IMR-90 (cell line): ENCODE measurements around the gene HDHD3.

Experiments
- CHD1 ChIP-seq: IDR thresholded peaks from 2 replicates; pipeline ENCODE4 v1.6.1; 2012; ENCODE audit warnings: low read depth, low read length, improper control_type of control experiment
- MAFK ChIP-seq: IDR thresholded peaks from 2 replicates; pipeline ENCODE4 v1.6.1; 2012; ENCODE audit warnings: low read depth, low read length, improper control_type of control experiment
- MAZ ChIP-seq: IDR thresholded peaks from 2 replicates; pipeline ENCODE4 v1.6.1; 2012; ENCODE audit warnings: low read depth, mild to moderate bottlenecking, low read length, improper control_type of control experiment, moderate library complexity, borderline replicate concordance
- NFE2L2 ChIP-seq: fragments of 150-350 bp; IDR thresholded peaks from 2 replicates; pipeline ENCODE4 v1.6.1; 2016; ENCODE audit warnings: low read depth, mild to moderate bottlenecking, low read length
- POLR2A ChIP-seq: IDR thresholded peaks from 2 replicates; pipeline ENCODE4 v1.6.1; 2012; ENCODE audit warnings: mild to moderate bottlenecking, low read depth, low read length
- RAD21 ChIP-seq: IDR thresholded peaks from 2 replicates; pipeline ENCODE4 v1.6.1; 2012; ENCODE audit warnings: low read length, improper control_type of control experiment
- RCOR1 ChIP-seq: IDR thresholded peaks from 2 replicates; pipeline ENCODE4 v1.6.1; 2012; ENCODE audit warnings: mild to moderate bottlenecking, low read length, improper control_type of control experiment; ENCODE audit not compliant: insufficient replicate concordance
- SMC3 ChIP-seq: fragments of 150-350 bp; IDR thresholded peaks from 2 replicates; pipeline ENCODE4 v1.6.1; 2016; ENCODE audit warnings: low read depth, mild to moderate bottlenecking, antibody characterized with exemption, low read length, moderate library complexity
- TF ChIP-seq, protein P1 (sequence below): conservative IDR thresholded peaks from 2 replicates; pipeline ENCODE4 v1.5.1; 2012; ENCODE audit warnings: mild to moderate bottlenecking, low read depth, low read length, improper control_type of control experiment

- no peak for TF ChIP-seq POLR2A
- TF ChIP-seq SMC3: no peak
- TF ChIP-seq, protein P1, sequence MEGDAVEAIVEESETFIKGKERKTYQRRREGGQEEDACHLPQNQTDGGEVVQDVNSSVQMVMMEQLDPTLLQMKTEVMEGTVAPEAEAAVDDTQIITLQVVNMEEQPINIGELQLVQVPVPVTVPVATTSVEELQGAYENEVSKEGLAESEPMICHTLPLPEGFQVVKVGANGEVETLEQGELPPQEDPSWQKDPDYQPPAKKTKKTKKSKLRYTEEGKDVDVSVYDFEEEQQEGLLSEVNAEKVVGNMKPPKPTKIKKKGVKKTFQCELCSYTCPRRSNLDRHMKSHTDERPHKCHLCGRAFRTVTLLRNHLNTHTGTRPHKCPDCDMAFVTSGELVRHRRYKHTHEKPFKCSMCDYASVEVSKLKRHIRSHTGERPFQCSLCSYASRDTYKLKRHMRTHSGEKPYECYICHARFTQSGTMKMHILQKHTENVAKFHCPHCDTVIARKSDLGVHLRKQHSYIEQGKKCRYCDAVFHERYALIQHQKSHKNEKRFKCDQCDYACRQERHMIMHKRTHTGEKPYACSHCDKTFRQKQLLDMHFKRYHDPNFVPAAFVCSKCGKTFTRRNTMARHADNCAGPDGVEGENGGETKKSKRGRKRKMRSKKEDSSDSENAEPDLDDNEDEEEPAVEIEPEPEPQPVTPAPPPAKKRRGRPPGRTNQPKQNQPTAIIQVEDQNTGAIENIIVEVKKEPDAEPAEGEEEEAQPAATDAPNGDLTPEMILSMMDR: no peak
- TF ChIP-seq CHD1: no peak
- no peak for TF ChIP-seq RAD21
- TF ChIP-seq MAFK: no peak
- no peak for TF ChIP-seq MAZ
- TF ChIP-seq RCOR1: no peak
- TF ChIP-seq NFE2L2: no peak
These were observed 24.8 kb downstream of the HDHD3 start for GRCh38 chr9:113352006-113352405.
